GM12878 (cell line): ENCODE measurements around the gene GH1.
A peak's percentile ranks its signal among the peaks of the same experiment; 100 is the strongest.
"Not testable (repeated sequence)": the region's sequence is repeated elsewhere in the genome, so short reads cannot be mapped to it uniquely, and the experiment has no call there.

Experiments used
- ASH2L ChIP-seq: fragments of 300-600, 200-600 bp; sonication (generic); IDR thresholded peaks from 2 replicates; pipeline ENCODE4 v1.6.1; 2017; ENCODE audit warnings: low read depth, mild to moderate bottlenecking, borderline replicate concordance
- CTCF ChIP-seq, 3 experiments: IDR thresholded peaks in 2 of 3; conservative IDR thresholded peaks in 1 of 3; 2 replicates each; pipeline ENCODE4 v1.5.1; 2011; ENCODE audit warnings: low read depth in 3 of 3, low read length in 3 of 3, mild to moderate bottlenecking in 3 of 3, control low read depth in 2 of 3, moderate library complexity in 2 of 3, inconsistent platforms in 1 of 3, mixed read lengths in 1 of 3; ENCODE audit not compliant: control insufficient read depth in 2 of 3, insufficient read depth in 1 of 3; ENCODE audit errors: extremely low read depth in 1 of 3
- FOS ChIP-seq: IDR thresholded peaks from 3 replicates; pipeline ENCODE4 v1.6.1; 2011; ENCODE audit warnings: borderline replicate concordance; ENCODE audit not compliant: insufficient read length; ENCODE audit errors: extremely low read depth
- NR2C2 ChIP-seq: IDR thresholded peaks from 2 replicates; pipeline ENCODE4 v1.6.1; 2011; ENCODE audit warnings: borderline replicate concordance, low read depth; ENCODE audit not compliant: control insufficient read depth, insufficient read length
- PAX5 ChIP-seq: IDR thresholded peaks from 2 replicates; pipeline ENCODE4 v1.6.1; 2011; ENCODE audit warnings: low read depth, low read length, borderline replicate concordance
- POLR2AphosphoS5 ChIP-seq: IDR thresholded peaks from 2 replicates; pipeline ENCODE4 v1.6.1; 2011; ENCODE audit warnings: mild to moderate bottlenecking, low read length, inconsistent platforms
- RAD21 ChIP-seq: IDR thresholded peaks from 2 replicates; pipeline ENCODE4 v1.6.1; 2011; ENCODE audit warnings: mild to moderate bottlenecking, low read depth, low read length, moderate library complexity; ENCODE audit not compliant: insufficient read depth
- RCOR1 ChIP-seq: conservative IDR thresholded peaks from 2 replicates; pipeline ENCODE4 v1.6.1; 2012; ENCODE audit warnings: low read depth, low read length, improper control_type of control experiment
- SMC3 ChIP-seq: IDR thresholded peaks from 2 replicates; pipeline ENCODE4 v1.6.1; 2011; ENCODE audit warnings: low read length, improper control_type of control experiment, borderline replicate concordance
- SPI1 ChIP-seq: IDR thresholded peaks from 2 replicates; pipeline ENCODE4 v1.6.1; 2011; ENCODE audit warnings: low read depth, mild to moderate bottlenecking, low read length, moderate library complexity, borderline replicate concordance; ENCODE audit not compliant: insufficient read depth
- YY1 ChIP-seq: IDR thresholded peaks from 2 replicates; pipeline ENCODE4 v1.6.1; 2011; ENCODE audit warnings: low read depth, mild to moderate bottlenecking, low read length
- ZNF687 ChIP-seq: fragments of 450-650 bp; IDR thresholded peaks from 2 replicates; pipeline ENCODE4 v1.6.1; 2017; ENCODE audit warnings: mild to moderate bottlenecking, moderate library complexity
- TF ChIP-seq, protein P1 (sequence below): IDR thresholded peaks from 2 replicates; pipeline ENCODE4 v1.6.1; 2012; ENCODE audit warnings: mild to moderate bottlenecking, low read depth, low read length

DNA sequence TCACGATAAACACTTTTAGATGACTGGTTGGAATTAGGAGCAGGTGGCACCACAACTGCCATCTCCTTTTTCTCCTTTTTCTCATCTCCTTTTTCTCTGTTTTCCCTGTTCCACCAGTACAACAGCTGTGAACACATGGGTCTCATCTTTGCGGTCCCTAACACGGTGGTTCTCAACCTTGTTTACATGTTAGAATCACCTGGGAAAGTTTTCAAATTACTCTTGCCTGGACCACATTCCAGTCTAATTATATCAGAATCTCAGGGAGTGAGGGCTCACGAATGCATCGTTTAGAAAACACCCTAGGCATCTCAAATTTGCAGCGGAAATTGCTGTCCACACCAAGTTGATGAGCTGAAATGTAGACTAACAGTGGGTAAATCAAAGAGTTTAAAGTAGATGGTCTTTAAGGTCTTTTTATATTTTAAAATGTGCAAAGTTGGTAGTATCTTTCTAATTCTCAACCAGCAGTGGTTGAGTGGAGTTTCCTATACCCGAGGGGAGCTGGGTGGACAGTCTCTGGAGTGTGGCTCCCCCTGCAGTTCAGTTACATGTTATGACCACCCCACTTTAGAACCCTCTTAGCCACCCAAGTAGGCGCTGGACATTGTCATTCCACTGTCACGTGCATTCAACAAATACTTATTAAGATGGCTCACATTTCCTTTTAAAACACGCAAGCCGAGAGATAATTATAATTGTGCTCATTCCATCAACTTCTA is 26.2 kb downstream of the GH1 start:
- TF ChIP-seq SPI1, RCOR1, PAX5, ZNF687, RAD21, ASH2L, POLR2AphosphoS5, SMC3, FOS, YY1, NR2C2: not testable (repeated sequence)
- 0 out of 6 replicates have a peak, but pooled peaks of 1 of the 3 experiments have one; percentile 8 for TF ChIP-seq CTCF (IDR thresholded peaks at IDR 0.05 in 2 of 3, conservative IDR thresholded peaks at IDR 0.05 in 1 of 3; ENCODE audit: control insufficient read depth in 2 of 3, extremely low read depth in 1 of 3, insufficient read depth in 1 of 3, low read depth in 3 of 3, low read length in 3 of 3)
- TF ChIP-seq, protein P1, sequence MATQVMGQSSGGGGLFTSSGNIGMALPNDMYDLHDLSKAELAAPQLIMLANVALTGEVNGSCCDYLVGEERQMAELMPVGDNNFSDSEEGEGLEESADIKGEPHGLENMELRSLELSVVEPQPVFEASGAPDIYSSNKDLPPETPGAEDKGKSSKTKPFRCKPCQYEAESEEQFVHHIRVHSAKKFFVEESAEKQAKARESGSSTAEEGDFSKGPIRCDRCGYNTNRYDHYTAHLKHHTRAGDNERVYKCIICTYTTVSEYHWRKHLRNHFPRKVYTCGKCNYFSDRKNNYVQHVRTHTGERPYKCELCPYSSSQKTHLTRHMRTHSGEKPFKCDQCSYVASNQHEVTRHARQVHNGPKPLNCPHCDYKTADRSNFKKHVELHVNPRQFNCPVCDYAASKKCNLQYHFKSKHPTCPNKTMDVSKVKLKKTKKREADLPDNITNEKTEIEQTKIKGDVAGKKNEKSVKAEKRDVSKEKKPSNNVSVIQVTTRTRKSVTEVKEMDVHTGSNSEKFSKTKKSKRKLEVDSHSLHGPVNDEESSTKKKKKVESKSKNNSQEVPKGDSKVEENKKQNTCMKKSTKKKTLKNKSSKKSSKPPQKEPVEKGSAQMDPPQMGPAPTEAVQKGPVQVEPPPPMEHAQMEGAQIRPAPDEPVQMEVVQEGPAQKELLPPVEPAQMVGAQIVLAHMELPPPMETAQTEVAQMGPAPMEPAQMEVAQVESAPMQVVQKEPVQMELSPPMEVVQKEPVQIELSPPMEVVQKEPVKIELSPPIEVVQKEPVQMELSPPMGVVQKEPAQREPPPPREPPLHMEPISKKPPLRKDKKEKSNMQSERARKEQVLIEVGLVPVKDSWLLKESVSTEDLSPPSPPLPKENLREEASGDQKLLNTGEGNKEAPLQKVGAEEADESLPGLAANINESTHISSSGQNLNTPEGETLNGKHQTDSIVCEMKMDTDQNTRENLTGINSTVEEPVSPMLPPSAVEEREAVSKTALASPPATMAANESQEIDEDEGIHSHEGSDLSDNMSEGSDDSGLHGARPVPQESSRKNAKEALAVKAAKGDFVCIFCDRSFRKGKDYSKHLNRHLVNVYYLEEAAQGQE = not testable (repeated sequence)
